OCI-LY1 (cell line): ENCODE measurements around the gene MYL3.

ENCODE experiments used
- EZH2 ChIP-seq: fragments of 200-600 bp; sonication (generic), shearing (Covaris generic); IDR thresholded peaks from 2 replicates; pipeline ENCODE4 v1.8.0; 2017; ENCODE audit warnings: borderline replicate concordance, mixed run types, mild to moderate bottlenecking, antibody characterized with exemption, low read length, moderate library complexity, mixed read lengths
- TF ChIP-seq, protein P1 (sequence below): fragments of 200-600 bp; sonication (generic), shearing (Covaris generic); IDR thresholded peaks from 2 replicates; pipeline ENCODE4 v1.5.1; 2017; ENCODE audit warnings: mild to moderate bottlenecking, antibody characterized with exemption, low read length, moderate library complexity, mixed read lengths

DNA sequence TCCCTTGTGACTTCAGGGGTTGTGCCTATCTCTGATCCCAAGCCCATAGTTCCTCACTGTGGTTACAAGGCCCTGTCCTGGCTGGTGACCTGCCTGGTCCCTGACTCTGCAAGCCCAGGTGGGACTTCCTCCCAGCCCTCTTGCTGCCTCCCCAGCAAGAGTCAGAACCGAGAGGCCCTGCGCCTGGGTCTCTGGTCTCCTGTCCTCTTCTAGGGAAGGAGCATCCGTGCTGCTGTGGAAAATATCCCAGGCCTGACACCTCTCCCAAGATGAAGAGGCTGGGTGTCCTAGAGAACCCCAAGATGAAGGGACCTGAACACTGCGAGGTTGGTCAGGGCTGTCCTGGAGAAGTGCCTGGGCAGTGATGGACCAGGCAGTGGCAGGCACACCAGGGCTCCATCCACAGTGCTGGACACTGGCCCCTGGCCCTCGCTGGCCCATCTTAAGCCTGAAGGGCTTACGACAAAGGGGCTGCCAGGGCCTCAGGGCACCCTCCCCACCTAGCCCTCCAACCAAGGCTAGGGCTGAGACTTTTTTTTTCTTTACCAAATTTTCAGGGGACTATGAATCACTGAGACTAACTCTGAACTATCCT, 47.0 kb upstream of the MYL3 start:
- TF ChIP-seq, protein P1, sequence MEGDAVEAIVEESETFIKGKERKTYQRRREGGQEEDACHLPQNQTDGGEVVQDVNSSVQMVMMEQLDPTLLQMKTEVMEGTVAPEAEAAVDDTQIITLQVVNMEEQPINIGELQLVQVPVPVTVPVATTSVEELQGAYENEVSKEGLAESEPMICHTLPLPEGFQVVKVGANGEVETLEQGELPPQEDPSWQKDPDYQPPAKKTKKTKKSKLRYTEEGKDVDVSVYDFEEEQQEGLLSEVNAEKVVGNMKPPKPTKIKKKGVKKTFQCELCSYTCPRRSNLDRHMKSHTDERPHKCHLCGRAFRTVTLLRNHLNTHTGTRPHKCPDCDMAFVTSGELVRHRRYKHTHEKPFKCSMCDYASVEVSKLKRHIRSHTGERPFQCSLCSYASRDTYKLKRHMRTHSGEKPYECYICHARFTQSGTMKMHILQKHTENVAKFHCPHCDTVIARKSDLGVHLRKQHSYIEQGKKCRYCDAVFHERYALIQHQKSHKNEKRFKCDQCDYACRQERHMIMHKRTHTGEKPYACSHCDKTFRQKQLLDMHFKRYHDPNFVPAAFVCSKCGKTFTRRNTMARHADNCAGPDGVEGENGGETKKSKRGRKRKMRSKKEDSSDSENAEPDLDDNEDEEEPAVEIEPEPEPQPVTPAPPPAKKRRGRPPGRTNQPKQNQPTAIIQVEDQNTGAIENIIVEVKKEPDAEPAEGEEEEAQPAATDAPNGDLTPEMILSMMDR, result no peak
- no peak for TF ChIP-seq EZH2
